Anterior cingulate cortex (tissue), 58 donors: ENCODE data around the gene ARG2.

Experiments used
- DNase-seq, 58 donors: peaks; one replicate each; lab custom pipeline; 2025; lab: John Stamatoyannopoulos, UW

Gene ARG2

GRCh38 chr14:67630186-67630585, 10.5 kb downstream of the ARG2 start:
- DNase-seq: no peak

GRCh38 chr14:67630938-67631337, 11.2 kb downstream of the ARG2 start:
- no peak for DNase-seq

- no peak for DNase-seq
These were observed 13.9 kb downstream of the ARG2 start for GRCh38 chr14:67633451-67634147.

- peak in 2 of 58 donors; percentile 27 to 45 for DNase-seq
These were observed 16.7 kb downstream of the ARG2 start for GRCh38 chr14:67636361-67636919.

- DNase-seq: no peak
These were observed 18.9 kb downstream of the ARG2 start for GRCh38 chr14:67638642-67639041.

- DNase-seq: no peak
These were observed 21.8 kb downstream of the ARG2 start for GRCh38 chr14:67641480-67641879.

- DNase-seq: no peak
These were observed 22.4 kb downstream of the ARG2 start for GRCh38 chr14:67641902-67642749.

- DNase-seq: no peak
These were observed 24.0 kb downstream of the ARG2 start for GRCh38 chr14:67643713-67644112.

- no peak for DNase-seq
These were observed 24.7 kb downstream of the ARG2 start for GRCh38 chr14:67644428-67644827.

- DNase-seq: no peak
These were observed 25.7 kb downstream of the ARG2 start for GRCh38 chr14:67645414-67645813.

- DNase-seq: no peak
These were observed 26.4 kb downstream of the ARG2 start for GRCh38 chr14:67646131-67646530.

- DNase-seq: peak in 19 of 58 donors; percentile 3 to 67 (median 14)
These were observed 30.4 kb downstream of the ARG2 start for GRCh38 chr14:67650151-67650550.

- no peak for DNase-seq
These were observed 31.0 kb downstream of the ARG2 start for GRCh38 chr14:67650694-67651093.

GRCh38 chr14:67652189-67652588, 32.5 kb downstream of the ARG2 start:
- no peak for DNase-seq

- DNase-seq: no peak
These were observed 34.0 kb downstream of the ARG2 start for GRCh38 chr14:67653651-67654280.

- DNase-seq: no peak
These were observed 43.9 kb downstream of the ARG2 start for GRCh38 chr14:67663633-67664032.

GRCh38 chr14:67665868-67666267, 46.1 kb downstream of the ARG2 start:
- DNase-seq: no peak

GRCh38 chr14:67666750-67667449, 47.2 kb downstream of the ARG2 start:
- peak in 11 of 58 donors; percentile 1 to 45 (median 6) for DNase-seq

- DNase-seq: no peak
These were observed 48.8 kb downstream of the ARG2 start for GRCh38 chr14:67668559-67668958.

- no peak for DNase-seq
These were observed 53.7 kb downstream of the ARG2 start for GRCh38 chr14:67673451-67673850.
